Cerebellar nuclear complex (tissue), 1 donor: Measurements from ENCODE around the gene CASQ1.
A peak's percentile ranks its signal among the peaks of the same experiment; 100 is the strongest.

Source experiments
- DNase-seq, 2 experiments: peaks; one replicate each; lab custom pipeline; 2025; lab: John Stamatoyannopoulos, UW

CASQ1 gene

DNA sequence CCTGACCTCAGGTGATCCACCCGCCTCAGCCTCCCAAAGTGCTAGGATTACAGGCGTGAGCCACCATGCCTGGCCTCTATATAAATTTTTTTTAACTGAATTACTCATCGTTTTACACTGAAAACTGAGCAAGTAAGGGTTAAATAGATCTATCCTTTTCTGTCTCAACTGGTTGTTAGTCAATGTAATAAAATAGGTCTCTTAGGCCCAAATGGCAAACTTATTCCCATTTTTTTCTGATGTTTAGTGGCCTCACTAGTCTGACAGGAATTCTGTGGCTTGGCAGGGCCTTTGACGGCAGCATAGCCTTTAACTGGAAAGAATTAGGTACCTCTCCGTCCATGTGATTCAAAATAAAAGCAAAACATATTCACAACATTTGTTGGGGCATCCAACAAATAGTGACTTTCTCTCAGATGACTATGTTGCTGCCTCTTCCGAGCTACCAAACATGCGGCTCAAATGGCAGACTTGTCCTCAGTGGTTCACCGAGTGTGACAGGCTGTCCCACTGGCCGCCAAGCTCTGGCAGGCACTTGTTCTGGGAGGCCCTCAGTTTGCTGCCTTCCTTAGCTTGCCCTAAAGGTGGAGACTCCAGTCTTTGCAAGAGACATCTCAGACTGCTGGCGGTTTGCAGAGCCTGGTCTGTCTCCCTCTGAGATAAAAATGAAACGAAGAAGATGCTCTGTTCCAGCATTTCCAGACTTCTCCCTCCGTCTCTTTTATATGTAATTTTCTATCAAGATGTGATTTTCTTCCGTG lies 21.6 kb upstream of the CASQ1 start:
- DNase-seq, result peak; percentile 8 to 40

DNA sequence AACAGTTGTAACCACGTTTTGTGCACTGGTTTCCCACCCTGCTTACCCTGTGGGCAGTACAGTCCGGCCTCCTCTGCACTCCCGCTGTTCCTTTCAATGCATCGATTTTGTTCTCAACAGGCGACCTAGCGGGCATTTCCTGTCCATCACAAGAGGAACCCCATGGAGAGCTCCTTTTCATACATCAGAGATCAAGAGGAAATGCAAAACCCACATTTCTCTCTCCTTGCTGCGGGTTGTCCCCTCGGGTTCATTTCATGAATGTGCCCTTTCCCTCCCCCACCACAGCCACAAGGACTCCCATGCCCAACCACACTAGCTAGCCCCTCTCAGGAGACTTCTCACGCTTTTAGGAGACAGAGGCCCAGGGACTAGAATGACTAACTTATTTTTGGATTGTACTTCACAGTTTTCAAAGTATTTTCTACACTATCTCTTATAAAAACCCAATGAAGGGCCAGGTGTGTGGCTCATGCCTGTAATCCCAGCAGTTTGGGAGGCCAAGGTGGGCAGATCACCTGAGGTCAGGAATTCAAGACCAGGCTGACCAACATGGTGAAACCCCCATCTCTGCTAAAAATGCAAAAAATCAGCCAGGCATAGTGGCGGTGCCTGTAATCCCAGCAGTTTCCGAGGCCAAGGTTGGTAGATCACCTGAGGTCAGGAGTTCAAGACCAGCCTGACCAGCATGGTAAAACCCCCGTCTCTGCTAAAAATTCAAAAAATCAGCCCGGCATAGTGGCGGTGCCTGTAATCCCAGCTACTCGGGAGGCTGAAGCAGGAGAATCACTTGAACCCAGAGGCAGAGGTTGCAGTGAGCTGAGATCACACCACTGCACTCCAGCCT lies 20.6 kb upstream of the CASQ1 start:
- DNase-seq, result no peak

DNA sequence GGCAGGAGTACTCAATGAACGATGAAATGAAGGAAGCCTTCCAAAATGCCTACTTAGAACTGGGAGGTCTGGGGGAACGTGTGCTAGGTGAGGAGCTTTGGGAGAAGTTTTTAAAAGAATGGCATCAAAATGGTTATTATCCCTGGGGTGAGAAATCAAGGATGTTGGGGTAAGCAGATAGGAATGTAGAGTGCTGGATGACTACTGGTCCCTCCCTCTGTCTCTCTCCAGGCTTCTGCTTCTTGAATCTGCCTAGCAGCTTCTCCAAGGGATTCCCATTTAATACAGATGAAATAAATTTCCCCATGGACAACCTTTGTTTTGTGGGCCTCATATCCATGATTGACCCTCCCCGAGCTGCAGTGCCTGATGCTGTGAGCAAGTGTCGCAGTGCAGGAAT lies 19.0 kb upstream of the CASQ1 start:
- no peak for DNase-seq

DNA sequence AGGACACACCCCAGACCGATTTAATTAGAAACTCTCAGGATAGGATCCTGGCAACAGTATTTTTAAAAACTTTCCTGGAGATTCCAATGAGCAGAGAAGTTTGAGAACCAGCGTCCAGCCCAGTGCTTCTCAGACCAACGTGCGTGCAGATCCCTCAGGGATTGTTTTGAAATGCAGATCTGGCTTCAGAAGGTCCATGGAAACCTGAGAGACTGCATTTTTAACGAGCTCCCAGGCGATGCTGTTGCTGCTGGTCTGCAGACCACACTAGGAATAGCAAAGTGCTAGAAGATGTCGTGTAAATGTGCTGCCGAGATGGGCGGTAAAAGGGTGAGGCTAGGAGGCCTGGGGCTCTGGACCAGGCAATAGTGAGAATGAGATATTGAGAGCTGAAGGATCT lies 18.4 kb upstream of the CASQ1 start:
- DNase-seq, result no peak

DNA sequence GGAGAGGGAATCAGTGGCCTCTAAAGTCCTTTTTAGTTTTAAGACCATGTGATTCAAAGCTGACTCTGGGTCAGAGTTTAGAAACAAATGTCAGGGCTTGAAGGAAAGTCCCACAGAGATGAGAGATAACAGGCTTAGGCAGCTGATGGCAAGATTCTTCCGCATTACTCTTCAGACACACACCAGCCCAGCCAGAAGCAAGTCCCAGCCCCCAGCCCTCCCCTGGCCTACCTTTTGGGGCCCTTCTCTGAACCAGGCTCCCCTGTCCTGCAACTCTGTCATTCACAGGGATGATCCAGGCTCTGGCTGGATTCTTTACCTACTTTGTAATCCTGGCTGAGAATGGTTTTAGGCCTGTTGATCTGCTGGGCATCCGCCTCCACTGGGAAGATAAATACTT lies 13.1 kb upstream of the CASQ1 start:
- DNase-seq, result no peak

DNA sequence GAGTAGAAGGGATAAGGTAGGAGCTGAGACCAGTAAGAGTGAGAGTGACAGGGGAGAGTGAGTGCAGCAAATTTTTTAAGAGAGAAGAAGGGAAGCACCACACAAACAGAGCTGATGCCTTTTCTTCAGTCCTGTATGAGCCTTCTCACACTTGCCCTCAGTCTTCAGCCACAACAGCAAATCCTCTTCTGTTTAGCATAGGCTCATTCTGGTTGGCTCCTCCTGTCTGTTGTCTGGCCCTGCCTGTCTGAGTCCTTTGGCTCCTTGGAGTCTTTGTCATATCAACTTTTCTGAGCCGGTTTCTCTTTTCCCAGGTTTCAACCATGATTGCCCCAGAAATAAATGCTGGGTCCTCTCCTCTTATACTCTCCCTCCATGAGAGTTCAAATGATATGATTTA lies 12.7 kb upstream of the CASQ1 start:
- no peak for DNase-seq

DNA sequence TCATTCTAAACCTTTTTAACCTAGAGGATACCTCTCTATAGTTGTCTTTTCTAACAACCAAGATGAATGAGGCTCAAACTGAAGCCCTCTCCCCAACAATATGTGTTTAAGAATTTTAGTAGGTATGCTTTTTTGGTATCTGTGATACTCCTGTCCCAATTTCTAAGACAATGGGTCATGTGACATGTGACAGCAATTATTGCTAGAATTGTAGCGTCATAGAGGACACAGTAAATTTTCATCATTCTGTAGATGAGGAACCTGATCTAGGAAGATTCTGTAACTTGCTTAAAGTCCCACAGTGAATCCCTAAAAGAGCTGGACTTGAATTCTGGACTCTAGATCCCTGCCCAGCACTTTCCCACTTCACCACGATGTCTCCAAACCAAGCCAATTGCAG lies 11.6 kb upstream of the CASQ1 start:
- DNase-seq, result no peak

DNA sequence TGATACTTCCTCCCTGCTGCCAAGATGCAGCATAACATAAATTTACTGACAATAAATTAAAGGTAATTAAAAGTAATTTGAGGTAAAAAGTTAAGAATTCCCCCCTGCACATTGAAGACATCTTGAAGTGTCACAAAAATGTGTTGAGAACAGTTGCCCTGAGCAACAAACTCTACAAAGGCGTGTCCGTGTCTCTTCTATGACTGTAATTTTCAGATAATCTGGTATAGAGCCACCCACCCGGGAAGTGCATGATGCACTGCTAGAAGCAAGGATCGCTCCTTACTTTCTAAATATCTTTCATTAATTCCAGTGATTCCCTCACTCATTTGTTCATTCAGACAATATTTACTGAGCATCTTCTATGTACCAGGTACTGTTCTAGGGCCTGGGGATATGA lies 11.0 kb upstream of the CASQ1 start:
- no peak for DNase-seq

DNA sequence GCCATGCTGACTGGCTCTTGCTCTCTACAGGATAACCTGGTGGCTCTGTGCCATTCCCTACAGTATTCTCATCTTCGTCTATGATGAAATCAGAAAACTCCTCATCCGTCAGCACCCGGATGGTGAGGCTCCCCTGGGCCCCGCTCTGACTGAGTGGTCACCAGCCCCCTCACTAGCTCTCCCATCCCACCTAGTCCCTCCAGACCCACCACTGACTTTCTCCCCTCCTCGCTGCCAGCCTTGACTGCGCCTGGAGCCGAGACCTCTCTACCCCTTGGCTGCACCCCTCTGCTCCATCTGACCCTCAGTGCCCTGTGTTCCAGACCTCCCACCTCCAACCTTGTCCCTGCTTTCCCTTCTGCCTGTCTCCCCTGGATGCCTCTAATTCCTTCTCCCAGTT lies 4.1 kb upstream of the CASQ1 start:
- DNase-seq, result no peak

DNA sequence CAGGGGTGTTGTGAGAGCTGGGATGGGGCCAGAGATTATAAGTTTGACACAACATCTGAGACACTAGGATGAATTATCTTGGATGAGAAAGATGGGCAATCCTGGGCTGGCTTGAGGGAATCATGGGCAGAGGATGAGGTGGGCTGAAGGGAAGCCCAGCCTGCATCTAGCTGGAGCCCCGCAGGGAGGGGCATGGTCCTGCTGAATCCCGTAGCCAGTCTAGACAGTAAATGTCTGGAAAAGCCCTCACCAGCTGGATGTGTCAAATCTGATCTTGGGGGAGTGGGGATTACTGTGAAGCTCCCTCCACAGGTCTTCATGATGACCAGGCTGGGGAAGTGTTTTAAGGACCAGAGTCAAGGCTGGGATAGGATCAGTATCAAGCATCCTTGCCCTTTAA lies 3.6 kb upstream of the CASQ1 start:
- DNase-seq, result no peak

DNA sequence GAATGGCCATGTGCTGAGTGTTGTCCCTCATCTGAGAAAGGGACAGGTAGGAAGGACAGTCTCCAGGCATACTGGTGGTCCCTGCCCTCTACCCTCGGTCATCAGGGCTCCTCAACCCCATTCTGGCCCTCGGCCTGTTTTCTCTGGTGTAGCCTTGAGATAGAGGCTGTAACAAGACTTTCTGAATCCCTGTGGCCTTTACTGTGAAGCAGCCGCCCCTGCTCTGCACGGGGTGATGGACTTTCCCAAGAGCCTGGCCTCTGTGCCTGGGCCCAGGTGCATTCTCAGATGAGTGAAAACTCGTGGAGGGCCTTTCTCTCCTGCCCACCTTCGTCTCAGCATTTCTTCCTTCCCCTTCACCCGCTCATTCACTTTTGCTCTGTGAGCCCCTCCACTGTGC lies 3.0 kb upstream of the CASQ1 start:
- no peak for DNase-seq

DNA sequence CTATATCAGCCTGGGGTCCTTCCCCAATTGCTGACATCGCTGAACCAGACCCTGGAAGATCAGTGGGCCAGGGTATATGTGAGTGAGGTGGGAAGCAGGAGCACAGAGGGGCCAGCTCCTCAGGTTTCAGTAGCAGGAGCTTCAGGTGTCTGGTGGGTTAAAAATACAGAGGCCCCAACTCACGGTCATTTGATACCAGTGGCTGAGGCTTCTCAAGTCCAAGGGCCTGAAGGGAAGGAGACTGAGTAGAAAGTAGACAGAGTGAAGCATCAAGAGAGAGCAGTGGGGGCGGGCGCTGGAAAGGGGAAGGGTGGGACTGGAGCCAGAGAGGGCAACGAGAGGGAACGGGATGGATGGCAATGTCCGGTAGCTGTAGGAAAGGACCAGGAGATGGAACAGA lies 2.0 kb upstream of the CASQ1 start:
- DNase-seq, result no peak

DNA sequence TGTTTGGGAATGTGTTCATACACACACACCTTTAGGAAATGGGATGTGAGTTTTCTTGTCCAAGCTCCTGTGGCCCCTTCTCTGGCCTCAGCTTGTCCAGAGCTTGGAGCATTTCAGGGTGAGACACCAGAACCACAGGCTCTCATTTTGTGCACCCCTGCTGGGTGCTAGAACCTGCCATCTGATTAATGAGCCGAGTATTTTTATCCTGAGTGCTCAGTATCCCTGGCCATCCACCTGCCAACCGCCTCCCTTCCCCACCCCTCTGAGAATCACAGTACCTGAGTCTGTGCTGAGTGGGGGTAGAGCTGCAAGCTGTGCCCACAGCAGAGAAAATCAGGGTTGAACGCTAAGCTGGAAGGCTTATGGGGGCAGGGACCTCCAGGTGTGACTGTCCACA lies 1.4 kb downstream of the CASQ1 start:
- DNase-seq, result peak in 1 of 2 experiments; percentile 64

DNA sequence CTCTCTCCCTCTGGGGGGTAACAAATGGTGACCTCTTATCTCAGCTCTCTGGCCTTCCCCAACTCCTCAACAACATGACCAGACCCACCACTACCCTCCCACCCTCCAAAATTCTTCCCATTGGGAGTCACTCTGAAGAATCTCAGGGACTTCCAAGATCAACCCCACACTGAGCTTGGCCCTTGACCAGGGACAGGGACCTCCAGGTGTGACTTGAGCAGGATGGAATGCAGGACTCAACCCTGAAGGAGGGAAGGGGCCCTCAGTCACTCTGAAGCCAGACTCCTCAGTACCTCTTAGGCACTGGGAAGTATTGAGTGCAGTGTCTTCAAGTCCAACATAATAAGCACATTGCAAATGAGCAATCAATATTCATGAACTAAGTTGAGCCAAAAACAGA lies 1.9 kb downstream of the CASQ1 start:
- DNase-seq, result no peak

DNA sequence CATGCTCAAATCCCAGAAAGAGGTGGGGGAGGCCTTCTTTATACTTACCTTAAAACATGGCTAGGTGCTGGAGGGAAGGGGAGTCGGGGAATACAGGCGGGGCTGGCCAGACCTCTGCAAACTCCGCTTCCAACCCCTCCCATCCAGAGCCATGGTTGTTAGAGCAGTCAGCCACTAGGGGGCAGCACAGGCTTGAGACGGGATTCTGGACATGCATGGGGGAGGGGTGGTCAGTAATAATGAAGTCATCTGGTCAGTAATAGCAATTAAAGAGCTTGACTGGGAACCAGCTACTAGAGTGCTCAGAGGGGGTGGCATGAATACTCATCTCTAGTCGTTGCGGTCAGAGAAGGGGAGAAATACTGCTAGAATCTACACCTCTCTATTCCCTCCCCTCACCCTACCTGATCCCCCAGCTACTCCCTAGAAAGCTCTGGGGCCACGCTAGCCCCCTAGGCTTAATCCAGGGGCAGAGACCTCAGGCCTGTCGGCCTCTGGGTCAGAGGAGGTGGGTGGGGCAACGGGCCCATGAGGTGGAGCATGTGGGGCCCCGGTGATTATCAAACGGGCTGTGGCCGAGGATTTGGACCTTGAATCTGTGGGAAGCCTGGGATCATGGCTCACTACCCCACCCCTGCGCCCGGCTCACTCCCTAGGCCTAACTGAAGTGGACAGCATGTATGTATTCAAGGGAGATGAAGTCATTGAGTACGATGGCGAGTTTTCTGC lies 2.9 kb downstream of the CASQ1 start:
- DNase-seq, result peak; percentile 32 to 89

DNA sequence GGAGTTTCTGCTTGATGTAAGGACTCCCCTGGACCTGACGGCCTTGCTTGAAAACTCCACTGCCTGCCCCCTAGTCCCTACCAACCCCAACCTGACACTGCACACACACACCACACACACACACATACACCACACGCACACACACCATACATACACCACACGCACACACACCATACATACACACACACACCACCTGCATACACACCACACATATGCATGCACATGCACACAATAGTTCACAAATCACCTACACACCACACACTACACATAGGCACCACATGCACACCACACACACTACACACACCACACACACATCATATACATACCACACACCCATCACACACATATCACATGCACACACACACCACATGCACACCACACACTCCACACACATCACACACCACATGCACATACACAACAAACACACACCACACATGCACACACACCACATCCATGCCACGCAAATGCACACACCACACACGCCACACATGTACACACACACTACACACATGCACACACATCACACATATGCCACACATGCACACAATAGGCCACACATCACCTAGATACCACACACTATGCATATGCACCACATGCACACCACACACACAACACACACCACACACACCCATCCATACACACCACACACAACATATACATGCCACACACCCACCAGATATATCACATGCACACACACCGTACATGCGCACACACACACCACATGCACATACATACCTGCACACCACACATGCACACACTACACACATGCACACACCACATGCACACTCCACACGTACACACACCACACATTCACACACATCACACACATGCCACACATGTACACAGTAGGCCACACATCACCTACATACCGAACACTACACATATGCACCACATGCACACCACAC lies 3.7 kb downstream of the CASQ1 start:
- no peak for DNase-seq

DNA sequence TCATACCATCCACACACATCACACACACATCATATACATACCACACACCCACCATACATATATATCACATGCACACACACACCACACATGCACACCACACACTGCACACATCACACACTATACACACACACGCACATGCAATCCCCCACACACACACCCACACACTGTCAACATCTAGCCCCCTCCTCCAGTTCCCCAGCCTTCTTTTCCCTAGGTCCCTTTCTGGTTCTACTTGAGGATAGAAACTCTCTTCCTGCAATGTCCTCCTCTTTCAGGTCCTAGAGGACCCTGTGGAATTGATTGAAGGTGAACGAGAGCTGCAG lies 4.3 kb downstream of the CASQ1 start:
- no peak for DNase-seq

DNA sequence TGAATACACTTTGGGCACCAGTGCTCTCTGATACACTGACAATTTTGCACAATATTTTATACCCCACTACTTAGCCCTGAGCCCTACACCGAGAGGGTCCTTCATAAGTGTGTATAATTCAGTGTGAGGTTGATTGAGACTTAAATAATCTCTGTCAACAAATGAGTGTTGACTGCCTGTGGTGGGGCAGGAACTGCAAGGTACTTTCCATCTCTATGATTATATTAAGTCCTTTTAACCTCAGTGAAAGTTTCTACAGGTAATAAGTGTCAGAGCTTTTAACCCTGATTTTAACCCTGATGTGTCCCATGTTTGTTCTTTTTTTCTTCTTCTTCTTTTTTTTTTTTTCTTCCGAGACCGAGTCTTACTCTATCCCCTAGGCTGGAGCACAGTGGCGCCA lies 5.8 kb downstream of the CASQ1 start:
- DNase-seq, result no peak

DNA sequence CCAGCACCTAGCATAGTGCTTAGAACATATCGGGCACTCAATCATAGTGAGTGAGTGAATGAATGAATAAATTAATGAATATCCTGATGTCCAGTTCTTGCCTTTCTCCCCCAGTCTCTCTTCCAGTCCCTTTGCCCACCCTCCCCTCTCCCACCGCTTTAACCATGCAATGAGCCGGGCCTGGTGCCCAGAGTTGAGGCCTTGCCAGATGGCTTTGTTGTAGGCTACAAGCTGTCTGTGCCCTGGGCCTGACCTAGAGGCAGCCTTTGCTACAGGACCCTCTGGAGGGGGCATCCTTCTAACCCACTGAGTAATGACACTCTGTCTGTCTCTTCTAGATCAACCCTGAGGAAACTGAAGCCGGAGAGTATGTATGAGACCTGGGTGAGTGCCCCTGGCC lies 6.9 kb downstream of the CASQ1 start:
- no peak for DNase-seq

DNA sequence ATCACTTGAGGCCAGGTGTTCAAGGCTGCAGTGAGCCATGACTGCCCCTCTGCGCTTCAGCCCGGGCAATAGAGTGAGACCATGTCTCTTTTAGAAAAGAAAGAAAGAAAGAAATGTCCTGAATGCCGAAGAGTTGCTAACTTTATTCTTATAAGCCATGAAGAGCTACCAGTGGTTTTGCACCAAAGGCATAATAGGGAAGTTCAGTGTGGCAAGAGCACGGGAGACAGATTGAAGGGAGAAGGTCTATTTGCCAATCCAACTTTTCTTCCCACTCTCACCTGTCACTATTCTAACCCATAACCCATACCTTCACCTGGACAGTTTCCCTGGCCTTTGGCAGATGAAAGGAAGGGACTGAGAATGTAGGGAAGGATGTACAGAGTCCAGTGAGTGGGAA lies 10.4 kb downstream of the CASQ1 start:
- DNase-seq, result no peak

DNA sequence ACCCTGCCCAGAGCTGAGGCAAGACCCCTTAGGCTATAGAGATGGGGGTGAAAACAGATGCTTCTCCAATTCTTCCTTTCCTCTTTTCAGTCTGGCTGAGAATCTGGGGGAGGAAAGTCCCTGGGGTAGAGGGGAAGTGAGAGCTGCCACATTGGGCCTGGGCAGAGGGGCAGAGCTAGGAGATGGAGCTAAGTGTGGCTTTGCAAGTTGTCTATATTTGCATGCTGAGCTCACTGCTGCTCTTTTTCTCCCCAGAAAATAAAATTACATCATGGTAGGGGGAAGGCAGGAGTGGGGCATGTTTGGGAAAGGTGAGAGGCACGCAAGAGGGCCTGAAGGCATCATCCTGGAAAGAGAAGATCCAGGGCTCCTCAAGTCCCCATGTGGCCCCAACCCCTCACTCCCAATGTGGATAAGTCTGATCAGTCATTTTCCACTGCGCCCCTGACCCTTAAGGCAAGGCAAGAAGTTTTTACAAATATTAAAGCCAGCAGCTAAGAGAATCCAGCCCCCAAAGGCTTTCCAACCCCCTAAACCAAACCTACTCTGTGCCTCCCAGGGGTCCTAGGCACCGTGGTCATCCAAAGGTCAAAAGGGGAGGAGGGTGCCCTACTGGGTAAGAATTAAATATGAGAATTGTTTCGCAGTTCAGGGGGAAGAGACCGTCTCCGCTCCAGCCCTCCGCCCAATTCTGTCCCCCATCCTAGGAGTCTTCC lies 14.3 kb downstream of the CASQ1 start:
- no peak for DNase-seq
